K562 (cell line): Measurements from ENCODE around the gene TMEM179. TPM values are rescaled to one million over a fixed set of nuclear protein-coding genes. Genes with fewer than 3 reads are reported as not detected.
A peak's percentile ranks its signal among the peaks of the same experiment; 100 is the strongest.

Experiments used
- ARID2 ChIP-seq: fragments of 450-650 bp; IDR thresholded peaks from 2 replicates; pipeline ENCODE4 v1.6.1; 2017; ENCODE audit warnings: antibody characterized with exemption, mild to moderate bottlenecking
- BCOR ChIP-seq: fragments of 450-650 bp; IDR thresholded peaks from 2 replicates; pipeline ENCODE4 v1.6.1; 2016
- ETV6 ChIP-seq, 3 experiments: fragments of 150-350 bp in 1 of 3; sonication (generic) in 1 of 3; formaldehyde crosslinking in 1 of 3; IDR thresholded peaks; 2 replicates each; pipeline versions ENCODE4 v1.6.1 to v1.8.0; 2014 to 2022; ENCODE audit warnings: borderline replicate concordance in 2 of 3, low read depth in 2 of 3, antibody characterized with exemption in 1 of 3, low read length in 1 of 3, mild to moderate bottlenecking in 1 of 3, missing genetic modification reagents in 1 of 3
- MCM7 ChIP-seq, 2 experiments: fragments of 450-650 bp; IDR thresholded peaks; 2 replicates each; pipeline ENCODE4 v1.6.1; 2016 to 2018
- RB1 ChIP-seq: fragments of 450-650 bp; IDR thresholded peaks from 2 replicates; pipeline ENCODE4 v1.6.1; 2017; ENCODE audit warnings: low read depth, mild to moderate bottlenecking
- RBM25 ChIP-seq: fragments of 200-400 bp; formaldehyde crosslinking; IDR thresholded peaks from 2 replicates; pipeline ENCODE4 v1.6.1; 2018; ENCODE audit warnings: low read length, low read depth, moderate library complexity; ENCODE audit not compliant: severe bottlenecking
- SMC3 ChIP-seq: conservative IDR thresholded peaks from 2 replicates; pipeline ENCODE4 v1.6.1; 2011; ENCODE audit warnings: low read depth, low read length, improper control_type of control experiment; ENCODE audit not compliant: insufficient read depth
- ZNF133 ChIP-seq: fragments of 250-450 bp; sonication (Bioruptor Pico); IDR thresholded peaks from 2 replicates; pipeline ENCODE4 v1.4.0; 2020; ENCODE audit warnings: mild to moderate bottlenecking
- ZNF263 ChIP-seq: sonication (generic); formaldehyde crosslinking; IDR thresholded peaks from 2 replicates; pipeline ENCODE4 v1.8.0; 2022; ENCODE audit warnings: mild to moderate bottlenecking, missing genetic modification reagents, borderline replicate concordance
- polyA plus RNA-seq, 8 experiments: library from polyadenylated mRNA; depleted of rRNA in 4 of 8; stranded (reverse) in 5 of 8; unstranded in 3 of 8; fragments of >200 nt; fragmentation: Nextera tagmentation in 2 of 8; fragmentation: Illumina TruSeq in 1 of 8; extraction: Ambion mirVana in 2 of 8; extraction: Trizol in 1 of 8; gene quantifications; 2 replicates each; pipeline versions ENCODE4 v1.2.1 to v1.2.3, GENCODE V29; 2011 to 2014; ENCODE audit warnings: inconsistent platforms in 1 of 8, missing spikeins in 1 of 8
- total RNA-seq, 7 experiments: library from RNA; depleted of rRNA in 6 of 7; stranded (reverse); fragments of >200 nt in 6 of 7; fragmentation: Illumina TruSeq in 2 of 7; extraction: Trizol in 2 of 7; gene quantifications; 2 replicates each; pipeline versions ENCODE4 v1.2.1 to v1.2.3, GENCODE V29; 2011 to 2021; ENCODE audit warnings: low replicate concordance in 1 of 7
- TF ChIP-seq, protein P1 (sequence below): IDR thresholded peaks from 2 replicates; pipeline ENCODE4 v1.6.1; 2011; ENCODE audit warnings: borderline replicate concordance, low read depth, mild to moderate bottlenecking, moderate library complexity, low read length; ENCODE audit not compliant: insufficient read depth, poor library complexity, severe bottlenecking
- TF ChIP-seq, protein P2 (sequence below), 2 experiments: fragments of 450-650 bp; formaldehyde crosslinking in 1 of 2; IDR thresholded peaks; 2 replicates each; pipeline versions ENCODE4 v1.4.0 to v1.6.1; 2014 to 2020; ENCODE audit warnings: mild to moderate bottlenecking in 2 of 2, borderline replicate concordance in 1 of 2, low read depth in 1 of 2
- TF ChIP-seq, protein P3 (sequence below): fragments of 450-650 bp; formaldehyde crosslinking; IDR thresholded peaks from 2 replicates; pipeline ENCODE4 v1.4.0; 2020; ENCODE audit warnings: mild to moderate bottlenecking, moderate library complexity

The TMEM179 gene
- total and polyA plus RNA-seq, 9 of the 15 experiments (the other 6 are each of a cell fraction or from before 2014, with no cell fraction given), result not detected

DNA sequence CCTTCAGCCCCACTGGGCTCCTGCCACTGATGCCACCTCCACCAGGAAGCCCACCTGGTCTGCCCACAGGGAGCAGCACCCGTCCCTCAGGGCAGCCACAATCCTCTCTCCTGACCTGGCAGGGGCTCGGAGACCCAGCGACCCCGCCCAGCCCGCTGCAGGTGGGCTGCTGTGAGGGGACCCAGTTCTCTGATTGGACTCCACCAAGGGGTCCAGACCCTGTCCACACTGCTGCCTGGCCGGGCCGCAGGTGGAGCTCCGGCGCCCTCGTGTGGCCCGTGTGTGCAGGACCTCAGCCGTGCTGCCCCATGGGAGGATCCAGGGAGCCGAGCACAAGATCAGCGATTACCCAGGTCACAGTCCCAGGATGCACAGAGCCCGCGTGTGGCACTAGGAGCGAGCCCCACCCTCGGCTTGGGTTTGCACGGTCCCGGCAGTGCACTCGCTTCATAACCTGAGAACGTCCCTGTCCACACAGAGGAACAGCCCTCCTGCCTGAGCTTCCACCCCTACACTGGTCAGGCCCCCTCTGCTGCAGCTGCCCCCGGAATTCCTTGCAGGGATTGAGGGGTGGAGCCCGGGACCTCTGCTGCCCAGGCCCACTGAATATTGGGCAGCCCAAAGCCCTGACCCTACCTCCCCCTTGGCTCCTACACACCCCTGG, 35.4 kb upstream of the TMEM179 start (continued):
- TF ChIP-seq RBM25, result peak; percentile 33
- peak; percentile 56; the same call in 1 of the 2 replicates for TF ChIP-seq BCOR
- no peak for TF ChIP-seq ZNF133 (CRISPR knock-in tag)
- TF ChIP-seq MCM7 (IDR thresholded peaks at IDR 0.05), result no peak
- TF ChIP-seq, protein P1, sequence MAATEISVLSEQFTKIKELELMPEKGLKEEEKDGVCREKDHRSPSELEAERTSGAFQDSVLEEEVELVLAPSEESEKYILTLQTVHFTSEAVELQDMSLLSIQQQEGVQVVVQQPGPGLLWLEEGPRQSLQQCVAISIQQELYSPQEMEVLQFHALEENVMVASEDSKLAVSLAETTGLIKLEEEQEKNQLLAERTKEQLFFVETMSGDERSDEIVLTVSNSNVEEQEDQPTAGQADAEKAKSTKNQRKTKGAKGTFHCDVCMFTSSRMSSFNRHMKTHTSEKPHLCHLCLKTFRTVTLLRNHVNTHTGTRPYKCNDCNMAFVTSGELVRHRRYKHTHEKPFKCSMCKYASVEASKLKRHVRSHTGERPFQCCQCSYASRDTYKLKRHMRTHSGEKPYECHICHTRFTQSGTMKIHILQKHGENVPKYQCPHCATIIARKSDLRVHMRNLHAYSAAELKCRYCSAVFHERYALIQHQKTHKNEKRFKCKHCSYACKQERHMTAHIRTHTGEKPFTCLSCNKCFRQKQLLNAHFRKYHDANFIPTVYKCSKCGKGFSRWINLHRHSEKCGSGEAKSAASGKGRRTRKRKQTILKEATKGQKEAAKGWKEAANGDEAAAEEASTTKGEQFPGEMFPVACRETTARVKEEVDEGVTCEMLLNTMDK, result peak; percentile 48
- TF ChIP-seq SMC3, result peak; percentile 79; the same call in 1 of the 2 replicates
- TF ChIP-seq, protein P2, sequence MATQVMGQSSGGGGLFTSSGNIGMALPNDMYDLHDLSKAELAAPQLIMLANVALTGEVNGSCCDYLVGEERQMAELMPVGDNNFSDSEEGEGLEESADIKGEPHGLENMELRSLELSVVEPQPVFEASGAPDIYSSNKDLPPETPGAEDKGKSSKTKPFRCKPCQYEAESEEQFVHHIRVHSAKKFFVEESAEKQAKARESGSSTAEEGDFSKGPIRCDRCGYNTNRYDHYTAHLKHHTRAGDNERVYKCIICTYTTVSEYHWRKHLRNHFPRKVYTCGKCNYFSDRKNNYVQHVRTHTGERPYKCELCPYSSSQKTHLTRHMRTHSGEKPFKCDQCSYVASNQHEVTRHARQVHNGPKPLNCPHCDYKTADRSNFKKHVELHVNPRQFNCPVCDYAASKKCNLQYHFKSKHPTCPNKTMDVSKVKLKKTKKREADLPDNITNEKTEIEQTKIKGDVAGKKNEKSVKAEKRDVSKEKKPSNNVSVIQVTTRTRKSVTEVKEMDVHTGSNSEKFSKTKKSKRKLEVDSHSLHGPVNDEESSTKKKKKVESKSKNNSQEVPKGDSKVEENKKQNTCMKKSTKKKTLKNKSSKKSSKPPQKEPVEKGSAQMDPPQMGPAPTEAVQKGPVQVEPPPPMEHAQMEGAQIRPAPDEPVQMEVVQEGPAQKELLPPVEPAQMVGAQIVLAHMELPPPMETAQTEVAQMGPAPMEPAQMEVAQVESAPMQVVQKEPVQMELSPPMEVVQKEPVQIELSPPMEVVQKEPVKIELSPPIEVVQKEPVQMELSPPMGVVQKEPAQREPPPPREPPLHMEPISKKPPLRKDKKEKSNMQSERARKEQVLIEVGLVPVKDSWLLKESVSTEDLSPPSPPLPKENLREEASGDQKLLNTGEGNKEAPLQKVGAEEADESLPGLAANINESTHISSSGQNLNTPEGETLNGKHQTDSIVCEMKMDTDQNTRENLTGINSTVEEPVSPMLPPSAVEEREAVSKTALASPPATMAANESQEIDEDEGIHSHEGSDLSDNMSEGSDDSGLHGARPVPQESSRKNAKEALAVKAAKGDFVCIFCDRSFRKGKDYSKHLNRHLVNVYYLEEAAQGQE (IDR thresholded peaks at IDR 0.05; ENCODE audit: borderline replicate concordance), result peak; percentile 77
- TF ChIP-seq, protein P2 (CRISPR knock-in tag; IDR thresholded peaks at IDR 0.05; ENCODE audit: low read depth), result no peak
- TF ChIP-seq ARID2, result 0 out of 2 replicates have a peak, but pooled peaks have one; percentile 25
- TF ChIP-seq ZNF263, result peak; percentile 53; the same call in 1 of the 2 replicates
- TF ChIP-seq RB1, result peak; percentile 13; the same call in 1 of the 2 replicates
- TF ChIP-seq, protein P3, sequence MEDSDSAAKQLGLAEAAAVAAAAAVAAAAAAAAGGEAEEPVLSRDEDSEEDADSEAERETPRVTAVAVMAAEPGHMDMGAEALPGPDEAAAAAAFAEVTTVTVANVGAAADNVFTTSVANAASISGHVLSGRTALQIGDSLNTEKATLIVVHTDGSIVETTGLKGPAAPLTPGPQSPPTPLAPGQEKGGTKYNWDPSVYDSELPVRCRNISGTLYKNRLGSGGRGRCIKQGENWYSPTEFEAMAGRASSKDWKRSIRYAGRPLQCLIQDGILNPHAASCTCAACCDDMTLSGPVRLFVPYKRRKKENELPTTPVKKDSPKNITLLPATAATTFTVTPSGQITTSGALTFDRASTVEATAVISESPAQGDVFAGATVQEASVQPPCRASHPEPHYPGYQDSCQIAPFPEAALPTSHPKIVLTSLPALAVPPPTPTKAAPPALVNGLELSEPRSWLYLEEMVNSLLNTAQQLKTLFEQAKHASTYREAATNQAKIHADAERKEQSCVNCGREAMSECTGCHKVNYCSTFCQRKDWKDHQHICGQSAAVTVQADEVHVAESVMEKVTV, result peak; percentile 64
- no peak for TF ChIP-seq ETV6 (IDR thresholded peaks at IDR 0.05; ENCODE audit: borderline replicate concordance in 1 of 2, low read depth in 2 of 2, low read length in 1 of 2)
- TF ChIP-seq ETV6 (CRISPR knock-in tag; IDR thresholded peaks at IDR 0.05; ENCODE audit: borderline replicate concordance), result no peak
